Measurements from ENCODE around the gene SH3TC2.

Gene SH3TC2

GRCh38 chr5:149048811-149049210, 14.1 kb downstream of the SH3TC2 start:
- no peaks in the 10 kb centered on the region for H3K36me3 Mint-ChIP-seq (ENCODE audit: low read depth)
- DNase-seq (ENCODE audit: low spot score): no peak
- H3K27me3 Mint-ChIP-seq (ENCODE audit: low read depth): peaks cover 10% of the 10 kb centered on the region

GRCh38 chr5:149047462-149047861, 15.4 kb downstream of the SH3TC2 start:
- DNase-seq (ENCODE audit: low spot score): no peak
- Mint-ChIP-seq H3K36me3 (ENCODE audit: low read depth) (no peaks in the 10 kb centered on the region), H3K27me3 (ENCODE audit: low read depth) (peaks cover 8% of the 10 kb centered on the region), H3K9me3 (no peaks in the 10 kb centered on the region), H3K4me3 (no peak overlapping the region), H3K4me1 (ENCODE audit: low read depth) (no peaks in the 10 kb centered on the region), H3K27ac (no peak overlapping the region)

More at GRCh38 chr5:149048811-149049210, 14.1 kb downstream of the SH3TC2 start:
- H3K4me1 Mint-ChIP-seq (ENCODE audit: low read depth): no peaks in the 10 kb centered on the region
- H3K9me3 Mint-ChIP-seq: no peaks in the 10 kb centered on the region
- H3K27ac Mint-ChIP-seq: no peak overlapping the region
- H3K4me3 Mint-ChIP-seq: no peak overlapping the region

- DNase-seq (ENCODE audit: low spot score): no peak
- Mint-ChIP-seq H3K4me3 (no peak overlapping the region), H3K27ac (no peak overlapping the region), H3K4me1 (ENCODE audit: low read depth) (no peaks in the 10 kb centered on the region), H3K27me3 (ENCODE audit: low read depth) (peaks cover 8% of the 10 kb centered on the region), H3K9me3 (no peaks in the 10 kb centered on the region), H3K36me3 (ENCODE audit: low read depth) (no peaks in the 10 kb centered on the region)
Measured at GRCh38 chr5:149046196-149046829, 16.5 kb downstream of the SH3TC2 start.

GRCh38 chr5:149045089-149045460, 17.8 kb downstream of the SH3TC2 start:
- Mint-ChIP-seq H3K4me3 (no peak overlapping the region), H3K9me3 (no peaks in the 10 kb centered on the region), H3K36me3 (ENCODE audit: low read depth) (no peaks in the 10 kb centered on the region), H3K27ac (no peak overlapping the region), H3K4me1 (ENCODE audit: low read depth) (no peaks in the 10 kb centered on the region), H3K27me3 (ENCODE audit: low read depth) (peaks cover 8% of the 10 kb centered on the region)
- DNase-seq (ENCODE audit: low spot score): no peak

GRCh38 chr5:149044453-149045088, 18.3 kb downstream of the SH3TC2 start:
- H3K4me1 Mint-ChIP-seq (ENCODE audit: low read depth): no peaks in the 10 kb centered on the region
- H3K36me3 Mint-ChIP-seq (ENCODE audit: low read depth): no peaks in the 10 kb centered on the region
- no peak for DNase-seq (ENCODE audit: low spot score)
- H3K4me3 Mint-ChIP-seq: no peak overlapping the region
- H3K9me3 Mint-ChIP-seq: no peaks in the 10 kb centered on the region
- no peak overlapping the region for H3K27ac Mint-ChIP-seq
- peaks cover 8% of the 10 kb centered on the region for H3K27me3 Mint-ChIP-seq (ENCODE audit: low read depth)

GRCh38 chr5:149043641-149044040, 19.2 kb downstream of the SH3TC2 start:
- H3K4me3 Mint-ChIP-seq: no peak overlapping the region
- H3K27me3 Mint-ChIP-seq (ENCODE audit: low read depth): peaks cover 5% of the 10 kb centered on the region
- H3K4me1 Mint-ChIP-seq (ENCODE audit: low read depth): no peaks in the 10 kb centered on the region
- DNase-seq (ENCODE audit: low spot score): no peak
- H3K9me3 Mint-ChIP-seq: no peaks in the 10 kb centered on the region
- H3K27ac Mint-ChIP-seq: no peak overlapping the region
- no peaks in the 10 kb centered on the region for H3K36me3 Mint-ChIP-seq (ENCODE audit: low read depth)

- H3K27ac Mint-ChIP-seq: no peak overlapping the region
- H3K9me3 Mint-ChIP-seq: no peaks in the 10 kb centered on the region
- H3K27me3 Mint-ChIP-seq (ENCODE audit: low read depth): peaks cover 3% of the 10 kb centered on the region
- H3K4me1 Mint-ChIP-seq (ENCODE audit: low read depth): peaks cover 3% of the 10 kb centered on the region
- no peak for DNase-seq (ENCODE audit: low spot score)
- H3K4me3 Mint-ChIP-seq: no peak overlapping the region
- H3K36me3 Mint-ChIP-seq (ENCODE audit: low read depth): no peaks in the 10 kb centered on the region
Measured at GRCh38 chr5:149042865-149043264, 20.0 kb downstream of the SH3TC2 start.

GRCh38 chr5:149041242-149041641, 21.6 kb downstream of the SH3TC2 start:
- DNase-seq (ENCODE audit: low spot score): no peak
- H3K9me3 Mint-ChIP-seq: no peaks in the 10 kb centered on the region
- peaks cover 3% of the 10 kb centered on the region for H3K27me3 Mint-ChIP-seq (ENCODE audit: low read depth)
- no peak overlapping the region for H3K4me3 Mint-ChIP-seq
- no peaks in the 10 kb centered on the region for H3K36me3 Mint-ChIP-seq (ENCODE audit: low read depth)
- peaks cover 12% of the 10 kb centered on the region for H3K4me1 Mint-ChIP-seq (ENCODE audit: low read depth)
- H3K27ac Mint-ChIP-seq: no peak overlapping the region

GRCh38 chr5:149040421-149040820, 22.4 kb downstream of the SH3TC2 start:
- Mint-ChIP-seq H3K27ac (no peak overlapping the region), H3K4me3 (no peak overlapping the region), H3K4me1 (ENCODE audit: low read depth) (peaks cover 14% of the 10 kb centered on the region), H3K9me3 (no peaks in the 10 kb centered on the region), H3K36me3 (ENCODE audit: low read depth) (no peaks in the 10 kb centered on the region), H3K27me3 (ENCODE audit: low read depth) (peaks cover 3% of the 10 kb centered on the region)
- DNase-seq (ENCODE audit: low spot score): no peak

GRCh38 chr5:149039506-149039905, 23.4 kb downstream of the SH3TC2 start:
- Mint-ChIP-seq H3K27ac (no peak overlapping the region), H3K36me3 (ENCODE audit: low read depth) (no peaks in the 10 kb centered on the region), H3K9me3 (no peaks in the 10 kb centered on the region), H3K4me1 (ENCODE audit: low read depth) (peaks cover 15% of the 10 kb centered on the region), H3K27me3 (ENCODE audit: low read depth) (peaks cover 3% of the 10 kb centered on the region), H3K4me3 (no peak overlapping the region)
- no peak for DNase-seq (ENCODE audit: low spot score)

- Mint-ChIP-seq H3K9me3 (no peaks in the 10 kb centered on the region), H3K27me3 (ENCODE audit: low read depth) (no peaks in the 10 kb centered on the region), H3K27ac (no peak overlapping the region), H3K4me1 (ENCODE audit: low read depth) (peaks cover 15% of the 10 kb centered on the region), H3K36me3 (ENCODE audit: low read depth) (no peaks in the 10 kb centered on the region), H3K4me3 (no peak overlapping the region)
- no peak for DNase-seq (ENCODE audit: low spot score)
Measured at GRCh38 chr5:149038336-149039080, 24.4 kb downstream of the SH3TC2 start.

- no peaks in the 10 kb centered on the region for H3K9me3 Mint-ChIP-seq
- no peaks in the 10 kb centered on the region for H3K27me3 Mint-ChIP-seq (ENCODE audit: low read depth)
- peak; percentile 10 for DNase-seq (ENCODE audit: low spot score)
- no peak overlapping the region for H3K4me3 Mint-ChIP-seq
- peaks cover 15% of the 10 kb centered on the region for H3K4me1 Mint-ChIP-seq (ENCODE audit: low read depth)
- H3K27ac Mint-ChIP-seq: no peak overlapping the region
- no peaks in the 10 kb centered on the region for H3K36me3 Mint-ChIP-seq (ENCODE audit: low read depth)
Measured at GRCh38 chr5:149037817-149038216, 25.0 kb downstream of the SH3TC2 start.

GRCh38 chr5:149036970-149037369, 25.9 kb downstream of the SH3TC2 start:
- no peaks in the 10 kb centered on the region for H3K9me3 Mint-ChIP-seq
- H3K4me3 Mint-ChIP-seq: no peak overlapping the region
- no peak for DNase-seq (ENCODE audit: low spot score)
- no peaks in the 10 kb centered on the region for H3K36me3 Mint-ChIP-seq (ENCODE audit: low read depth)
- H3K4me1 Mint-ChIP-seq (ENCODE audit: low read depth): peaks cover 15% of the 10 kb centered on the region
- H3K27ac Mint-ChIP-seq: no peak overlapping the region
- H3K27me3 Mint-ChIP-seq (ENCODE audit: low read depth): no peaks in the 10 kb centered on the region

- DNase-seq (ENCODE audit: low spot score): no peak
- Mint-ChIP-seq H3K27me3 (ENCODE audit: low read depth) (no peaks in the 10 kb centered on the region), H3K36me3 (ENCODE audit: low read depth) (no peaks in the 10 kb centered on the region), H3K9me3 (no peaks in the 10 kb centered on the region), H3K4me3 (no peak overlapping the region), H3K4me1 (ENCODE audit: low read depth) (peaks cover 15% of the 10 kb centered on the region), H3K27ac (no peak overlapping the region)
Measured at GRCh38 chr5:149036168-149036567, 26.7 kb downstream of the SH3TC2 start.
